C4-2B (cell line): ENCODE results near the gene CYB5B.

Experiments used
- H3K27ac ChIP-seq: fragments of 450-650 bp; 2 replicates; pipeline ENCODE4 v1.5.1; 2017
- CTCF ChIP-seq: fragments of 450-650 bp; conservative IDR thresholded peaks from 2 replicates; pipeline ENCODE4 v1.5.1; 2017; ENCODE audit warnings: mild to moderate bottlenecking
- ZFX ChIP-seq: fragments of 450-650 bp; IDR thresholded peaks from 2 replicates; pipeline ENCODE4 v1.6.1; 2017

Gene CYB5B

DNA sequence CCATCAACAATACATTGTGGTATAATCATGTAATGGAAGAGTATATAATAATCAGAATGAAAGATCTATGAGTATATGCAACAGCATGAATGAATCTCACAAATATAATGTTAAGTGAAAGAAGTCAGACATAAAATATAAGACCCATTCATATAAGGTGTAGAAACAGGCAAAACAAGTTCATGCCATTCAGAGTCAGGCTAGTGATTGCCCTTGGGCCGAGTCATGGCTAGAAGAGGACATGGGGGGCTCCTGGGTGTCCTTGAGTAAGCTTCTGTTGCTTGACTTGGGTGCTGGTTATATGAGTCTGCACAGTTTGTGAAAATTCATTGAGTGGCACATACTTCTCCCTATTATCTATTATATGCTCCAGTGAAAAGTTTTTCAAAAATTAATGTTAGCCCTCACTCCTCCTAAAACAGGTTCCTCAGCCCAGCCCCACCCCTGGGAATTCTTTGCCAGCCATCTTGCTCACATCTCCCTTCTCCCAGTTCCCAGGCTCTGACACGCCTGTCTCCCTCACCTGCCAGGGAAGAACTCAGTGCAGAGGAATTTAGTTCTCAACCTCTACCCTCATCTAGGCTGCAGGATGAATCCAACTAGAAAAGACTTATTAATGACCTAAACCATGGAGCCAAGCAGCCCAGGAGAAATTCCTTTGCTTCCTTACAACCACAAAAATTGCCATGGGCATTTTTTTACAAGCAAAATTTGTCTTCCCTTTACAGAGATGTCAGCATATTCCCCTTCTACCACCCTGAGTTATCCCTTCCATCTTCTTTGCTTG, 89.0 kb downstream of the CYB5B start:
- no peak overlapping the region for H3K27ac ChIP-seq
- TF ChIP-seq ZFX (no peak), CTCF (no peak)

DNA sequence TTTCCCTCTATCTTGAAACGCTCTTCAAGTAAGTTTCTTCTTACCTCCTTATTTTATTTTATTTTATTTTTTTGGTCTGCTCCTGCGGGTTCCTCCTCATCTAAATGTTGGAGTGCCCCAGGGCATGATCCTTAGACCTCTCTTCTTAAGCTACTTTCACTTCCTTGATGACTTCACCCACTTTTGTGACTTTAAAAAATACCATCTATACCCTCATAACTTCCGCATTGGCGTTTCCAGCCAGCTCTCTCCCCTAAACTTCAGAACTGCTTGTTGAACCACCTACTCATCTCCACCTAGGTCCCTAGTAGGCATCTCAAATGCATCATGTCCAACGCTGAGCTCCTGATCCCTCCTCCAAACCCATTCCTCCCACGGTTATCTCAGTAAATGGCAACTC, 89.9 kb downstream of the CYB5B start:
- no peak overlapping the region for H3K27ac ChIP-seq
- TF ChIP-seq ZFX (no peak), CTCF (no peak)
